ENCODE measurements around the gene GRAMD2A. TPM values are rescaled to one million over a fixed set of nuclear protein-coding genes. Genes with fewer than 3 reads are reported as not detected.

Gene GRAMD2A
- polyA plus RNA-seq, result 1 to 10 TPM; 1.1 to 1.6 TPM

- H3K4me1 ChIP-seq (ENCODE audit: control insufficient read depth in 2 of 2, insufficient read depth in 2 of 2, low read length in 1 of 2), result peaks cover 8 to 12% of the 10 kb centered on the region in 2 donors
- H3K4me3 ChIP-seq (ENCODE audit: low read depth in 1 of 2, low read length in 2 of 2), result peak within 1 kb of the TSS; percentile 57 to 60
These were observed at the start of gene GRAMD2A for GRCh38 chr15:72197460-72198355. TSS of gene GRAMD2A (minus strand) at chr15:72197787.

DNA sequence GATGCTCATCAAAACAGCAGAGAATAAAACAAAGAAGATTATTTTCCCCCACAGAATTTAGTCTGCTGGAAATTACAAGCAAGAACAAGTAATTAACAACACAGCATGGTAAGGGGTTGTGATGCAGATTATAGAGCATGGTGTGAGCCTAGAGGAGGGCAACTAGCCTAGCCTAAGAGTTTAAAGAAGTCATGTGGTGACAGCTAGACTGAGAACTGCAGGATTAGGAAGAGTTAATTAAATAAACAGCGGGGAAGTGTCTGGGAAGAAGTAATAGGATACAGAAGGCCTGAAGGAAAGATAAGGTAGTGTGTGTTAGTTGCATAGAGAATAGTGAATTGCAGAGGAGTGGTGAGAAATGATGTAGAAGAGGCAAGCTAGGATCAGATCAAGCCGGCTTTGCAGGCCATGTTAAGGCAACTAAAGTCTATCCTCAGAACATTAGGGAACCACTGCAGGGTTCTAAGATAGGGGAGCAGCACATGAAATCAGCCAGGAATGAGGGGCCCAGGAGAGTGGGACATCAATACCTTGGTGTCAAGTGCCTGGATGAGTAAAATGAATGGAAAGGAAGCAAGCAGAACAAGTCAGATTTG lies 45.3 kb upstream of the GRAMD2A start:
- Histone ChIP-seq H3K9me3 (ENCODE audit: control insufficient read depth in 2 of 2, insufficient read depth in 1 of 2, low read depth in 1 of 2, low read length in 1 of 2) (no peaks in the 10 kb centered on the region), H3K36me3 (ENCODE audit: control insufficient read depth in 2 of 2, insufficient read depth in 2 of 2, low read length in 1 of 2) (peaks cover 16 to 18% of the 10 kb centered on the region in 2 donors), H3K4me3 (ENCODE audit: low read depth in 1 of 2, low read length in 2 of 2) (no peak overlapping the region), H3K27me3 (ENCODE audit: control insufficient read depth in 1 of 2, insufficient read depth in 2 of 2, low read length in 2 of 2) (no peaks in the 10 kb centered on the region), H3K27ac (ENCODE audit: low read depth in 2 of 2, low read length in 1 of 2) (no peak overlapping the region), H3K4me1 (ENCODE audit: control insufficient read depth in 2 of 2, insufficient read depth in 2 of 2, low read length in 1 of 2) (peaks cover 0 to 1% of the 10 kb centered on the region in 2 donors)
- 61 to 69% methylated on average over 2 of the region's 2 CpGs for WGBS, 2 donors

More at GRCh38 chr15:72197460-72198355, at the start of gene GRAMD2A:
- Histone ChIP-seq H3K27me3 (ENCODE audit: control insufficient read depth in 1 of 2, insufficient read depth in 2 of 2, low read length in 2 of 2) (no peaks in the 10 kb centered on the region), H3K9me3 (ENCODE audit: control insufficient read depth in 2 of 2, insufficient read depth in 1 of 2, low read depth in 1 of 2, low read length in 1 of 2) (no peaks in the 10 kb centered on the region), H3K27ac (ENCODE audit: low read depth in 2 of 2, low read length in 1 of 2) (peak within 1 kb of the TSS; percentile 8 to 18), H3K36me3 (ENCODE audit: control insufficient read depth in 2 of 2, insufficient read depth in 2 of 2, low read length in 1 of 2) (peaks cover 12 to 40% of the 10 kb centered on the region in 2 donors)
- 8 to 13% methylated on average over 64 to 83 of the region's 83 CpGs for WGBS, 2 donors

- peaks cover 16 to 17% of the 10 kb centered on the region in 2 donors for H3K36me3 ChIP-seq (ENCODE audit: control insufficient read depth in 2 of 2, insufficient read depth in 2 of 2, low read length in 1 of 2)
- peaks cover 0 to 8% of the 10 kb centered on the region in 2 donors for H3K4me1 ChIP-seq (ENCODE audit: control insufficient read depth in 2 of 2, insufficient read depth in 2 of 2, low read length in 1 of 2)
- no peak overlapping the region for H3K27ac ChIP-seq (ENCODE audit: low read depth in 2 of 2, low read length in 1 of 2)
- H3K4me3 ChIP-seq (ENCODE audit: low read depth in 1 of 2, low read length in 2 of 2), result no peak overlapping the region
- no peaks in the 10 kb centered on the region for H3K27me3 ChIP-seq (ENCODE audit: control insufficient read depth in 1 of 2, insufficient read depth in 2 of 2, low read length in 2 of 2)
- H3K9me3 ChIP-seq (ENCODE audit: control insufficient read depth in 2 of 2, insufficient read depth in 1 of 2, low read depth in 1 of 2, low read length in 1 of 2), result no peaks in the 10 kb centered on the region
These were observed 42.1 kb upstream of the GRAMD2A start for GRCh38 chr15:72239652-72240051.

DNA sequence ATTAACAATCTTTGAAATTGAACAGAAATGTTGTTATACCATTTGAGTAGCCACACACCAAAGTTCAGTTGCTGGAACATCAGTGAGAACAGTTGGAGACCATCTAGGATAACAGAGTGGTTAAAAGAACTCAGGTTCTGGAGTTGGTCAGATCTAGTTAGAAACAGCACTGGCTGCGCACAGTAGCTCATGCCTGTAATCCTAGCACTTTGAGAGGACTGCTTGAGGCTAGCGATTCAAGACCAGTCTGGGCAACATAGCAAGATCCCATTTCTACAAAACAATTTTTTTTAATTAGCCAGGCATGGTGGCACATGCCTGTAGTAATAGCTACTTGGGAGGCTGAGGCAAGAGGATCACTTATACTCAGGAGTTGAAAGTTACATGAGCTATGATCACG lies 41.0 kb upstream of the GRAMD2A start:
- no peaks in the 10 kb centered on the region for H3K27me3 ChIP-seq (ENCODE audit: control insufficient read depth in 1 of 2, insufficient read depth in 2 of 2, low read length in 2 of 2)
- no peaks in the 10 kb centered on the region for H3K9me3 ChIP-seq (ENCODE audit: control insufficient read depth in 2 of 2, insufficient read depth in 1 of 2, low read depth in 1 of 2, low read length in 1 of 2)
- peaks cover 12 to 14% of the 10 kb centered on the region in 2 donors for H3K36me3 ChIP-seq (ENCODE audit: control insufficient read depth in 2 of 2, insufficient read depth in 2 of 2, low read length in 1 of 2)
- no peak overlapping the region for H3K4me3 ChIP-seq (ENCODE audit: low read depth in 1 of 2, low read length in 2 of 2)
- 96 to 98% methylated on average over 3 of the region's 3 CpGs for WGBS, 2 donors
- H3K27ac ChIP-seq (ENCODE audit: low read depth in 2 of 2, low read length in 1 of 2), result no peak overlapping the region
- H3K4me1 ChIP-seq (ENCODE audit: control insufficient read depth in 2 of 2, insufficient read depth in 2 of 2, low read length in 1 of 2), result peaks cover 0 to 8% of the 10 kb centered on the region in 2 donors

DNA sequence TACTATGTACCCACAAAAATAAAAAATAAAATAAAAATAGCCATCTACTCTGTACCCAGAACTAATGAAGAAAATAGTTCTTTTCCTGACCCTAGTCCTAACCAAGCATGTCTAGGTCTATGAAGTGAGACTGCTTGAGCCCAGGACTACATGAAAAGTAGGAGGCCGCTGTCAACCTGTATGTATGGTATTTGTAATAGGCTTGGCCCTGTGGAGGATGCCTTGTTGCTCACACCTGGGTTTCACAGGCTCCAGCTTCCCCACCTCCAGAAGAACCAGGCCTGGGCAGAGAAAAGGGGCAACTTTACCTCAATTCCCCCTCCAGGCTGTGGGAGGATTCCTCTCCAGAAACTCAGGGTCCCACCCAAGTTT lies 40.3 kb upstream of the GRAMD2A start:
- Histone ChIP-seq H3K4me1 (ENCODE audit: control insufficient read depth in 2 of 2, insufficient read depth in 2 of 2, low read length in 1 of 2) (peaks cover 0 to 8% of the 10 kb centered on the region in 2 donors), H3K4me3 (ENCODE audit: low read depth in 1 of 2, low read length in 2 of 2) (no peak overlapping the region), H3K27ac (ENCODE audit: low read depth in 2 of 2, low read length in 1 of 2) (peak overlapping the region; percentile 49 to 74), H3K27me3 (ENCODE audit: control insufficient read depth in 1 of 2, insufficient read depth in 2 of 2, low read length in 2 of 2) (no peaks in the 10 kb centered on the region), H3K36me3 (ENCODE audit: control insufficient read depth in 2 of 2, insufficient read depth in 2 of 2, low read length in 1 of 2) (peaks cover 9 to 11% of the 10 kb centered on the region in 2 donors), H3K9me3 (ENCODE audit: control insufficient read depth in 2 of 2, insufficient read depth in 1 of 2, low read depth in 1 of 2, low read length in 1 of 2) (no peaks in the 10 kb centered on the region)
- 86 to 100% methylated on average over 1 of the region's 1 CpG for WGBS, 2 donors

- no peaks in the 10 kb centered on the region for H3K27me3 ChIP-seq (ENCODE audit: control insufficient read depth in 1 of 2, insufficient read depth in 2 of 2, low read length in 2 of 2)
- no peaks in the 10 kb centered on the region for H3K9me3 ChIP-seq (ENCODE audit: control insufficient read depth in 2 of 2, insufficient read depth in 1 of 2, low read depth in 1 of 2, low read length in 1 of 2)
- H3K4me1 ChIP-seq (ENCODE audit: control insufficient read depth in 2 of 2, insufficient read depth in 2 of 2, low read length in 1 of 2), result peaks cover 0 to 8% of the 10 kb centered on the region in 2 donors
- peak overlapping the region; percentile 19 to 62 for H3K27ac ChIP-seq (ENCODE audit: low read depth in 2 of 2, low read length in 1 of 2)
- H3K4me3 ChIP-seq (ENCODE audit: low read depth in 1 of 2, low read length in 2 of 2), result no peak overlapping the region
- WGBS, 2 donors, result 20 to 28% methylated on average over 3 of the region's 3 CpGs
- H3K36me3 ChIP-seq (ENCODE audit: control insufficient read depth in 2 of 2, insufficient read depth in 2 of 2, low read length in 1 of 2), result peaks cover 6 to 9% of the 10 kb centered on the region in 2 donors
These were observed 39.7 kb upstream of the GRAMD2A start for GRCh38 chr15:72237029-72237852.

- Histone ChIP-seq H3K9me3 (ENCODE audit: control insufficient read depth in 2 of 2, insufficient read depth in 1 of 2, low read depth in 1 of 2, low read length in 1 of 2) (no peaks in the 10 kb centered on the region), H3K36me3 (ENCODE audit: control insufficient read depth in 2 of 2, insufficient read depth in 2 of 2, low read length in 1 of 2) (peaks cover 2 to 3% of the 10 kb centered on the region in 2 donors), H3K27me3 (ENCODE audit: control insufficient read depth in 1 of 2, insufficient read depth in 2 of 2, low read length in 2 of 2) (no peaks in the 10 kb centered on the region), H3K4me1 (ENCODE audit: control insufficient read depth in 2 of 2, insufficient read depth in 2 of 2, low read length in 1 of 2) (peaks cover 0 to 8% of the 10 kb centered on the region in 2 donors), H3K27ac (ENCODE audit: low read depth in 2 of 2, low read length in 1 of 2) (peak overlapping the region; percentile 19 to 62), H3K4me3 (ENCODE audit: low read depth in 1 of 2, low read length in 2 of 2) (no peak overlapping the region)
- 89 to 92% methylated on average over 2 of the region's 2 CpGs for WGBS, 2 donors
These were observed 38.9 kb upstream of the GRAMD2A start for GRCh38 chr15:72236381-72237003.

GRCh38 chr15:72235298-72235697 lies 37.7 kb upstream of the GRAMD2A start:
- no peak overlapping the region for H3K4me3 ChIP-seq (ENCODE audit: low read depth in 1 of 2, low read length in 2 of 2)
- WGBS, 2 donors, result 91 to 93% methylated on average over 4 of the region's 4 CpGs
- no peaks in the 10 kb centered on the region for H3K36me3 ChIP-seq (ENCODE audit: control insufficient read depth in 2 of 2, insufficient read depth in 2 of 2, low read length in 1 of 2)
- no peak overlapping the region for H3K27ac ChIP-seq (ENCODE audit: low read depth in 2 of 2, low read length in 1 of 2)
- H3K9me3 ChIP-seq (ENCODE audit: control insufficient read depth in 2 of 2, insufficient read depth in 1 of 2, low read depth in 1 of 2, low read length in 1 of 2), result no peaks in the 10 kb centered on the region
- peaks cover 0 to 8% of the 10 kb centered on the region in 2 donors for H3K4me1 ChIP-seq (ENCODE audit: control insufficient read depth in 2 of 2, insufficient read depth in 2 of 2, low read length in 1 of 2)
- no peaks in the 10 kb centered on the region for H3K27me3 ChIP-seq (ENCODE audit: control insufficient read depth in 1 of 2, insufficient read depth in 2 of 2, low read length in 2 of 2)

- Histone ChIP-seq H3K4me3 (ENCODE audit: low read depth in 1 of 2, low read length in 2 of 2) (no peak overlapping the region), H3K27me3 (ENCODE audit: control insufficient read depth in 1 of 2, insufficient read depth in 2 of 2, low read length in 2 of 2) (no peaks in the 10 kb centered on the region), H3K4me1 (ENCODE audit: control insufficient read depth in 2 of 2, insufficient read depth in 2 of 2, low read length in 1 of 2) (peaks cover under 1 to 8% of the 10 kb centered on the region in 2 donors), H3K9me3 (ENCODE audit: control insufficient read depth in 2 of 2, insufficient read depth in 1 of 2, low read depth in 1 of 2, low read length in 1 of 2) (no peaks in the 10 kb centered on the region), H3K36me3 (ENCODE audit: control insufficient read depth in 2 of 2, insufficient read depth in 2 of 2, low read length in 1 of 2) (no peaks in the 10 kb centered on the region), H3K27ac (ENCODE audit: low read depth in 2 of 2, low read length in 1 of 2) (no peak overlapping the region)
- WGBS, 2 donors, result 96 to 99% methylated on average over 6 of the region's 6 CpGs
These were observed 36.2 kb upstream of the GRAMD2A start for GRCh38 chr15:72233769-72234168.
